ENCODE data around the gene OLFM1.

The OLFM1 gene

DNA sequence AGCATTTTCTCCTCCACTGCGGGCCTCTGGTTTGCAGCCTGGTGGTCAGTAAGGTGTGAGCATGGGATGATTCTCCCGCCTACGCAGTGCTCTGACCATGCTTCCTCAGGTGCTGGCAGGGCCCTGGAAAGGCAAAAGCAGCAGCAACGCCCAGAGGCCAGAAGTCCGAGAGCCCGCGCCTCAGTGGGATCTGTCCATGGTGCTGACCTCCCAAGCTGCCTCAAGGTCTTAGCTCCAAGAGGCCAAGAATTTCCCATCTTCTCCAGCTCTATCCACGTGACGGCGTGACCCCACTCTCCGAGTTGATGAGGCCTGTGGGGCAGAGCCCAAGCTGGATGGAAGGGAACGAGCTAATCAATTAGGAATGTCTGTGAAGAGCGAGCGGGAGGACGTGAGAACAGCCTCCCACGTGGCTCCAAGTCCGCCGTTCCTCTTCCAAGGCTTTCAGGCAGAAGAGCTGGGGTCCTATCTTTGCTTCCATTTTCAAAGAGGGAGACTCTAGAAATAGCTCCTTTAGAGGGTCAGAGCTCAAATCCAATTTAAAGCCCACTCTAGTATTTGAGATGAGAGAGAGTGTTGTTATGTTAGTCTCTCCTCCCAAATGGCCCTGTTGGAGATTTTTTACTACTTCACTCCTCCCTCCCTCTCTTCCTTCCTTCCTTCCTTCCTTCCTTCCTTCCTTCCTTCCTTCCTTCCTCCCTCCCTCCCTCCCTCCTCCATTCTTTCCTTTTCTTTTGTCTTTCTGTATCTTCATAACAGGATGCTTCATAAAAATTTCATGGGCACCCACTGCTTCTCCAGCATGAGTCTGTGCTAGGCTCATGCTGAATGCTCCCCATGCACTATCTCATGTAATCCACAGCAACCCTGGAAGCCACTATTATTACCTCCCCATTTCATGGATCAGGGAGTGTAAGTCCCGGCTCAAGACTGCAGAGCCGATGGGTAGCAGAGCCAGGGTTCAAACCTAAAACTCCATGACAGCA is 69.3 kb downstream of the OLFM1 start:
- TF ChIP-seq SIN3A (IDR thresholded peaks at IDR 0.05; ENCODE audit: borderline replicate concordance, insufficient read depth, low read length): no peak
- TF ChIP-seq TAF1 (IDR thresholded peaks at IDR 0.05; ENCODE audit: borderline replicate concordance, insufficient read depth, low read length): no peak
- no peak for TF ChIP-seq FOXP2 (optimal IDR thresholded peaks at IDR 0.05; ENCODE audit: borderline replicate concordance, extremely low read depth, extremely low read length, insufficient read depth)
- TF ChIP-seq, protein P1, sequence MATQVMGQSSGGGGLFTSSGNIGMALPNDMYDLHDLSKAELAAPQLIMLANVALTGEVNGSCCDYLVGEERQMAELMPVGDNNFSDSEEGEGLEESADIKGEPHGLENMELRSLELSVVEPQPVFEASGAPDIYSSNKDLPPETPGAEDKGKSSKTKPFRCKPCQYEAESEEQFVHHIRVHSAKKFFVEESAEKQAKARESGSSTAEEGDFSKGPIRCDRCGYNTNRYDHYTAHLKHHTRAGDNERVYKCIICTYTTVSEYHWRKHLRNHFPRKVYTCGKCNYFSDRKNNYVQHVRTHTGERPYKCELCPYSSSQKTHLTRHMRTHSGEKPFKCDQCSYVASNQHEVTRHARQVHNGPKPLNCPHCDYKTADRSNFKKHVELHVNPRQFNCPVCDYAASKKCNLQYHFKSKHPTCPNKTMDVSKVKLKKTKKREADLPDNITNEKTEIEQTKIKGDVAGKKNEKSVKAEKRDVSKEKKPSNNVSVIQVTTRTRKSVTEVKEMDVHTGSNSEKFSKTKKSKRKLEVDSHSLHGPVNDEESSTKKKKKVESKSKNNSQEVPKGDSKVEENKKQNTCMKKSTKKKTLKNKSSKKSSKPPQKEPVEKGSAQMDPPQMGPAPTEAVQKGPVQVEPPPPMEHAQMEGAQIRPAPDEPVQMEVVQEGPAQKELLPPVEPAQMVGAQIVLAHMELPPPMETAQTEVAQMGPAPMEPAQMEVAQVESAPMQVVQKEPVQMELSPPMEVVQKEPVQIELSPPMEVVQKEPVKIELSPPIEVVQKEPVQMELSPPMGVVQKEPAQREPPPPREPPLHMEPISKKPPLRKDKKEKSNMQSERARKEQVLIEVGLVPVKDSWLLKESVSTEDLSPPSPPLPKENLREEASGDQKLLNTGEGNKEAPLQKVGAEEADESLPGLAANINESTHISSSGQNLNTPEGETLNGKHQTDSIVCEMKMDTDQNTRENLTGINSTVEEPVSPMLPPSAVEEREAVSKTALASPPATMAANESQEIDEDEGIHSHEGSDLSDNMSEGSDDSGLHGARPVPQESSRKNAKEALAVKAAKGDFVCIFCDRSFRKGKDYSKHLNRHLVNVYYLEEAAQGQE (IDR thresholded peaks at IDR 0.05; ENCODE audit: insufficient read depth in 1 of 2, low read depth in 2 of 2, low read length in 2 of 2): peak; percentile 96

DNA sequence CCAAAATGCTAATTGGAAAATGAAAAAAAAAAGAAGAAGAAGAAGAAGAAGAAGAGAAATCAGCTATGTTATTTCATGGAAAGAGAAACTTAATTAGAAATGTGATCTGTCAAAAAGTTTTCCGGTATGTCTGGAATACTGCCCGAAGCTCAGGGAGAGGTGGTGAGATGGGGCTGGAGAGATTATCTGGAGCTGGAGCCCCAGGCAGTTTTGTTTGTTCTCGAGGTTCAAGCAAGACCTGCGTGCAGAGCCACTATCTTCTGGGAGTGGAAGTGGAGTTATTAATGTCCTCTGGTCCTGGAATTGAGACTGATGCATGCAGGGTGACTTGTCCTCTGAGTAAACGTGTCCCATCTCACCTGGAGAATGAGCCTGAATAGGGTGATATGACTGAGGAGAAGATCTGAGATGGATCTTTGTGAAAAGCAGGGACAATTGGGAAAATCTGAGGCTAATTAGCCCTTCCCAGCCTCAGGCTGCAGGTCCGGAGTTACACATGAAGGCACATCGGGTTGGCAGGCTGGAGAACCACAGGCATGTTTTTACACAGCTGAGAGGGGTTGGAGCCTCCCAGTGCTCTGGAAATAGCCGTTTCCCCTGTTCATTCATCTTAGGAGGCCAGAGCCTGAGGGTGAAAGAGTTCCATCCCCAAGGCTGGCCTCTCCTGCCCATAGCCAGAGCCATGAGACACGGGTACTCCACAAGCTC is 70.5 kb downstream of the OLFM1 start:
- TF ChIP-seq FOXP2 (optimal IDR thresholded peaks at IDR 0.05; ENCODE audit: borderline replicate concordance, extremely low read depth, extremely low read length, insufficient read depth): no peak
- TF ChIP-seq, protein P1 (IDR thresholded peaks at IDR 0.05; ENCODE audit: insufficient read depth in 1 of 2, low read depth in 2 of 2, low read length in 2 of 2): no peak
- no peak for TF ChIP-seq TAF1 (IDR thresholded peaks at IDR 0.05; ENCODE audit: borderline replicate concordance, insufficient read depth, low read length)
- no peak for TF ChIP-seq SIN3A (IDR thresholded peaks at IDR 0.05; ENCODE audit: borderline replicate concordance, insufficient read depth, low read length)
- TF ChIP-seq POLR2AphosphoS5 (IDR thresholded peaks at IDR 0.05; ENCODE audit: low read depth, low read length): no peak

DNA sequence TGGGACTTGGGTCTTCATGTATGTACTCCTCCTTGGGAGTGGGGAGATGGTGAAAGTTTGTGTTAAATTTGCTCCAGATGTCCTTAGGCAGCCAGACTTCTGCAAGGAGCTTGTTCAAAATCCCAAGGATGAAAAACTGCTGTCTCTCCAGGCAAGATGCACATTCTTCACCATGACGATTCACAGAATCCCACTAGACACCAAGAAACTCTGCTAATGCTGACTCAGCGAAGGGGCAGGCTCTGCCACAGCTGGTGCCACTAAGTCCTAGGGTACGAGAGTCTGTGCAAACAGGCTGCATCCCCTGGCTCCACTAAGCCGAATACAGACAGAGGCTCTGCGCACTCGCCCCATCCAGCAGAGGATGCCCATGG is 71.1 kb downstream of the OLFM1 start:
- TF ChIP-seq, protein P1 (IDR thresholded peaks at IDR 0.05; ENCODE audit: insufficient read depth in 1 of 2, low read depth in 2 of 2, low read length in 2 of 2): no peak
- TF ChIP-seq POLR2AphosphoS5 (IDR thresholded peaks at IDR 0.05; ENCODE audit: low read depth, low read length) (no peak), SIN3A (IDR thresholded peaks at IDR 0.05; ENCODE audit: borderline replicate concordance, insufficient read depth, low read length) (no peak), TAF1 (IDR thresholded peaks at IDR 0.05; ENCODE audit: borderline replicate concordance, insufficient read depth, low read length) (no peak), FOXP2 (optimal IDR thresholded peaks at IDR 0.05; ENCODE audit: borderline replicate concordance, extremely low read depth, extremely low read length, insufficient read depth) (no peak)

DNA sequence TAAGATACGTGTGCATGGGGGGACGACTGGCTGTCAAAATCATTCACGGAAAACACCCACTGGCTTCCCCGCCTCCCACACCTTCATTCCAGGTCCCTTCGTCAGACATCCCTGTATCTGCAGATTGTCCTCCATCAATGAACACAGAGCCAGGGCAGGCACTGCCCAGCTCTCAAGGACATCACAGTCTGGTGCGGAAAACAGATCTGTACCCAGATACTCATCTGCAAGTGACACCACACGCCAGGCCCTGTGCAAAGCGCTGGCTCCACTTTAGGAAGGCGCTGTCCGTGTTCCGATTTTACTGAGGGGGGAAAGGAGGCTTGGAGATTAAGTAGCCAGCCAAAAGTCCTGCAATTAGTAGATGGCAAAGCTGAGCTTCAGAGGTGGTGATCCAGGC is 72.3 kb downstream of the OLFM1 start:
- TF ChIP-seq POLR2AphosphoS5 (IDR thresholded peaks at IDR 0.05; ENCODE audit: low read depth, low read length) (no peak), FOXP2 (optimal IDR thresholded peaks at IDR 0.05; ENCODE audit: borderline replicate concordance, extremely low read depth, extremely low read length, insufficient read depth) (no peak), TAF1 (IDR thresholded peaks at IDR 0.05; ENCODE audit: borderline replicate concordance, insufficient read depth, low read length) (no peak), SIN3A (IDR thresholded peaks at IDR 0.05; ENCODE audit: borderline replicate concordance, insufficient read depth, low read length) (no peak)
- TF ChIP-seq, protein P1 (IDR thresholded peaks at IDR 0.05; ENCODE audit: insufficient read depth in 1 of 2, low read depth in 2 of 2, low read length in 2 of 2): no peak

Data from PFSK-1 (cell line).